Effector memory CD8-positive, alpha-beta T cell (primary cell): ENCODE results near the gene PLBD2.

ENCODE experiments used
- ATAC-seq: fragments of 150-1000 bp; cut with Tn5 transposase; replicated peaks from 2 replicates; pipeline ENCODE4 v1.10.0; 2021; ENCODE audit warnings: mild to moderate bottlenecking, moderate library complexity
- DNase-seq, 3 experiments: peaks; one replicate each; pipeline ENCODE4 v3.0.0; 2021
- H3K27ac Mint-ChIP-seq, 2 donors: one replicate each; pipeline ENCODE4 v1.8.0; 2022; ENCODE audit warnings: mild to moderate bottlenecking in 2 of 2, mixed read lengths in 2 of 2, moderate library complexity in 2 of 2
- H3K27me3 Mint-ChIP-seq, 2 donors: one replicate each; pipeline ENCODE4 v1.8.0; 2022; ENCODE audit warnings: mixed read lengths in 2 of 2
- H3K36me3 Mint-ChIP-seq: one replicate; pipeline ENCODE4 v1.8.0; 2022; ENCODE audit warnings: mild to moderate bottlenecking, moderate library complexity, mixed read lengths; ENCODE audit not compliant: insufficient read depth
- H3K4me1 Mint-ChIP-seq, 2 donors: one replicate each; pipeline ENCODE4 v1.8.0; 2022; ENCODE audit warnings: low read depth in 2 of 2, mixed read lengths in 2 of 2
- H3K4me3 Mint-ChIP-seq, 2 donors: one replicate each; pipeline ENCODE4 v1.8.0; 2022; ENCODE audit warnings: mild to moderate bottlenecking in 2 of 2, mixed read lengths in 2 of 2, moderate library complexity in 2 of 2
- H3K9me3 Mint-ChIP-seq, 2 donors: one replicate each; pipeline ENCODE4 v1.8.0; 2022; ENCODE audit warnings: mixed read lengths in 2 of 2

The PLBD2 gene

DNA sequence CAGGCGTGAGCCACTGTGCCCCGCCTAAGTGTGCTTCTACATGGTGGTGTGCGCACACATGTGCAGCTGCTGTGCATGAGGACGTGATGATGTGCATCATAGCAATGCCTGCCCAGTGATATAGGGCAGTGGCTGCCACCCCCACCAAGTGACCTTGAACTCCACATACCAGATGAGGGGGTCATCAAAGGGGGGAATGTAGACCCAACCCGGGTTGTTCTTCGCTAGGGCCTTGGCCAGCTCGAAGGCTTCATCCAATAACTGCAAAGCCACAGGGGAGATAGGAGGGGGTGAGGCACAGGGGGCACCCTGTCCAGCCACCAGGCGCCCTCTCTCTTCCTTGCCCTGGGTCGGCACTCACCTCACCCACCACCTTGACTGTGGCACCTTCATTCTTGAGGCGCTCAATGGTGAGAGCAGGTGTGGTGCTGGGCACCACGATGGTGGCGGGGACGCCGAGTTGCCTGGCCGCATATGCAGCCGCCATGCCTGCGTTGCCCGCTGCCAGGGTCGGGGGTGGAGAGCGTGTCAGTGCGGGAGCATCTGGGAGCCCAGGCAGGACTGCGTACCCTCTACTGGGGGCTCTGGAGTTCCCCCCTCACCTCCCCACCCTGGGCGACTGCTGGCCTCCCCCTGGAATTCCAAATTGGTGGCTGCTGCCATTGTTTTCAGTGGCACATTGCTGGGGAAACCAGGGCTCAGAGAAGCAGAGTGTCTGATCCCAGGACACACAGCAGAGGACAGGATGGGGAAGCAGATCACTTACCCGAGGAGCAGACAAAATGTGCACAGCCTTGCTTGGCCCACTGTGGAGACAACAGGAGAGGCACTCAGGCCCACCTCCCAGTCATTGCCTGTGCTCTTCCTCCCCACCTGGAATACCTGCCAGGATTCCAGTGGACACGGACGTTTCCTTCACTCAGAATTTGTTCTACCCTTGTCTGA is 40.2 kb downstream of the PLBD2 start:
- H3K27ac Mint-ChIP-seq, result no peak overlapping the region
- peaks cover 7 to 30% of the 10 kb centered on the region in 2 donors for H3K27me3 Mint-ChIP-seq
- H3K36me3 Mint-ChIP-seq, result no peaks in the 10 kb centered on the region
- no peaks in the 10 kb centered on the region for H3K4me1 Mint-ChIP-seq
- H3K4me3 Mint-ChIP-seq, result no peak overlapping the region
- no peaks in the 10 kb centered on the region for H3K9me3 Mint-ChIP-seq
- DNase-seq (no peak), ATAC-seq (no peak)

DNA sequence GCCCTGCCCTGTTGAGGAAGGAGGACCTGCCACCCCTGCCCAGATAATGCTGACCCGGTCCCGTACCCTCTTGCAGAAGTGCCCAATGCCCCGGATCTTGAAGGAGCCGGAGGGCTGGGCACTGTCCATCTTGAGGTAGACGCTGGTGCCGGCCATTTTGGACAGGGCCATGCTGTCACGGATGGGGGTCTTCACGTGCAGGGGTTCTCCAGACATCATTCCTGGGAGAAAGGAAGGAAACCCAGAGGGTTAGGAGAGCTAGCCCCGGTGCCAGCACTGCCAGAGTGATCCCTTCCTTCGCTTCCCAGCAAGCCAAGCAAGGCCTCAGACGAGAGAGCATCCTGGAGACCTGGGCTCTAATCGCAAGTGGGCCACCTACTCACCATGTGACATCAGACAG is 41.1 kb downstream of the PLBD2 start:
- Mint-ChIP-seq H3K4me1 (no peaks in the 10 kb centered on the region), H3K4me3 (no peak overlapping the region), H3K9me3 (no peaks in the 10 kb centered on the region), H3K27me3 (peaks cover 7 to 37% of the 10 kb centered on the region in 2 donors), H3K36me3 (no peaks in the 10 kb centered on the region), H3K27ac (no peak overlapping the region)
- DNase-seq (no peak), ATAC-seq (no peak)

DNA sequence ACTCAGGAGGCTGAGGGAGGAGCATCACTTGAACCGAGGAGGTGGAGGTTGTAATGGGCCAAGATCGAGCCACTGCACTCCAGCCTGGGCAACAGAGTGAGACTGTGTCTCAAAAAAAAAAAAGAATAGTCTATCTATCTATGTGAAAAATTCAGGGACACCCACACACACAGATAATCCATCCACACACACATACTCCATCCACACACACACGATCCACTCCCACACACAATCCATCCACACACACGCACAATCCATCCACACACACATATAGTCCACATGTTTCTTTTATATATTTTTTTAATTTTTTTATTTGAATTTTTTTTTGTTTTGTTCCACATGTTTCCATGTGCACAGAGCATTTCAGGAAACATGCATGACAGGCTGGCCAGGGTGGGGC is 42.0 kb downstream of the PLBD2 start:
- no peaks in the 10 kb centered on the region for H3K4me1 Mint-ChIP-seq
- H3K36me3 Mint-ChIP-seq, result no peaks in the 10 kb centered on the region
- no peak for DNase-seq
- no peak overlapping the region for H3K4me3 Mint-ChIP-seq
- H3K27me3 Mint-ChIP-seq, result peaks cover 7 to 46% of the 10 kb centered on the region in 2 donors
- no peak overlapping the region for H3K27ac Mint-ChIP-seq
- ATAC-seq, result no peak
- no peaks in the 10 kb centered on the region for H3K9me3 Mint-ChIP-seq

DNA sequence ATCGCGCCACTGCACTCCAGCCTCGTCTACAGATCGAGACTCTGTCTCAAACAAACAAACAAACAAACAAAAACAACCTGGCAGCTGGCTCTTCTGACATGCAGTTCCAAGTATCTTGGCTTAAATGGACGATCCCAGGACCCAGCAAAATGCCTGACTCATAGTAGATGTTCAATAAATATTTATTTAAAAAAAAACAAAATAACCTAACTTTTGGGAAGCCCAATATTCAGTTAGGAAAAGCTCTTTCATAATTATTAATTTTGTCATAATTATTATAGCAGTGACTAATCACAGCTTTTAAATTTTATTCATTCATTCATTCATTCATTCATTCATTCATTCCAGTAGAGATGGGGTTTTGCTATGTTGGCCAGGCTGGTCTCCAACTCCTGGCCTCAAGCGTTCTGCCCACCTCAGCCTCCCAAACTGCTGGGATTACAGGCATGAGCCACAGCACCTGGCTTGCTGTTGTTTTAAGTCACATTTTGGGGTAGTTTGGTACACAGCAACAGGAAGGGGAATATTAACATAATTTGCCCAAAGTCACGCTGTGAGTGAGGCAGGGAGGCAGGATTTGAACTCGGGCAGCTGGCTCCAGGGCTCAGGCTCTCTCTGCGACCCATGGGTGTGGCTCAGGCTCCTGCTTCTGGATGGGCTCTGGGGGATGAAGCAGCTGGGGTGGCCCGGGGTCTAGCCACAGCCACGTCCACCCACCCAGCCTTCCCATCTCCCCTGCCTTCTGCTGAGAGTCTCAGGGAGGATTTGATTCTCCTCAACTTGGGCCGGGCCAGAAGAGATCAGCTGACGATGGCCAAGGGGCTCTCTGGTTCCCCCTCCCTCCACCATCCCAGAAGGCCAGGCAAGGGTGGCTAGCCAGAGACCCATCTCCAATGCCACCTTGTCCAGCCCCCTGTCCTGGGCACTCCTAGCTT is 42.9 kb downstream of the PLBD2 start:
- no peaks in the 10 kb centered on the region for H3K9me3 Mint-ChIP-seq
- H3K27me3 Mint-ChIP-seq, result peaks cover 7 to 47% of the 10 kb centered on the region in 2 donors
- H3K27ac Mint-ChIP-seq, result no peak overlapping the region
- no peak for ATAC-seq
- no peak overlapping the region for H3K4me3 Mint-ChIP-seq
- H3K4me1 Mint-ChIP-seq, result no peaks in the 10 kb centered on the region
- H3K36me3 Mint-ChIP-seq, result no peaks in the 10 kb centered on the region
- DNase-seq, result no peak

DNA sequence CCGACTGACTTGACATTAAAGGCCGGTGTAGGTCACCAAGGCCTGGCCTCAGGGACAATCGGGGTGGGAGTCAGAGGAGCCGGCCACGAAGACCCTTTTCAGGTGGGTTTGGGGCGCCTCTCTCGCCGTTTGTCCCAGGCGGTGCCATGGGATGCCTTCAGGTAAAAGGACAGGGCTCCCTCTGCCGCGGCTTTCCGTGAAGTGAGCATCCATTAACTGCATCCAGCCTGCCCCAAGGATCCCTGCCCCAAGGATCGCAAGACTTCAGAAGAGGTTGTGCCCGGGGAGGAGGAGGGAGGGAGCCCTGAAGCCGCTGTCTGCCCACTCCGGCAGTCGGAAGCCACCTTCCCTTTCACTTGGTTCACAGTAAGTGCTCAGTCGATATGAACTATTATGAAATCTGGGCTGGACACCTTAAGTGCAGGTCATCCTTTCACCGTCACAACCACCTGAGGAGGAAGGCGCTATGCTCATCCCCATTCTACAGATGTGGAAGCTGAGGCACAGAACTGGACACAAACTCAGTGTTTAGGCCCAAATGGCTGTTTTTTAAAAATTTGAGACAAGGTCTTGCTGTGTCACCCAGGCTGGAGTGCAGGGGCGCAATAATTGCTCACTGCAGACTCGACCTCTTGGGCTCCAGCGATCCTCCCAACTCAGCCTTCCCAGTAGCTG is 44.3 kb downstream of the PLBD2 start:
- H3K4me3 Mint-ChIP-seq, result no peak overlapping the region
- H3K4me1 Mint-ChIP-seq, result no peaks in the 10 kb centered on the region
- H3K27me3 Mint-ChIP-seq, result peaks cover 7 to 44% of the 10 kb centered on the region in 2 donors
- no peak overlapping the region for H3K27ac Mint-ChIP-seq
- H3K36me3 Mint-ChIP-seq, result no peaks in the 10 kb centered on the region
- no peaks in the 10 kb centered on the region for H3K9me3 Mint-ChIP-seq
- ATAC-seq (no peak), DNase-seq (no peak)

DNA sequence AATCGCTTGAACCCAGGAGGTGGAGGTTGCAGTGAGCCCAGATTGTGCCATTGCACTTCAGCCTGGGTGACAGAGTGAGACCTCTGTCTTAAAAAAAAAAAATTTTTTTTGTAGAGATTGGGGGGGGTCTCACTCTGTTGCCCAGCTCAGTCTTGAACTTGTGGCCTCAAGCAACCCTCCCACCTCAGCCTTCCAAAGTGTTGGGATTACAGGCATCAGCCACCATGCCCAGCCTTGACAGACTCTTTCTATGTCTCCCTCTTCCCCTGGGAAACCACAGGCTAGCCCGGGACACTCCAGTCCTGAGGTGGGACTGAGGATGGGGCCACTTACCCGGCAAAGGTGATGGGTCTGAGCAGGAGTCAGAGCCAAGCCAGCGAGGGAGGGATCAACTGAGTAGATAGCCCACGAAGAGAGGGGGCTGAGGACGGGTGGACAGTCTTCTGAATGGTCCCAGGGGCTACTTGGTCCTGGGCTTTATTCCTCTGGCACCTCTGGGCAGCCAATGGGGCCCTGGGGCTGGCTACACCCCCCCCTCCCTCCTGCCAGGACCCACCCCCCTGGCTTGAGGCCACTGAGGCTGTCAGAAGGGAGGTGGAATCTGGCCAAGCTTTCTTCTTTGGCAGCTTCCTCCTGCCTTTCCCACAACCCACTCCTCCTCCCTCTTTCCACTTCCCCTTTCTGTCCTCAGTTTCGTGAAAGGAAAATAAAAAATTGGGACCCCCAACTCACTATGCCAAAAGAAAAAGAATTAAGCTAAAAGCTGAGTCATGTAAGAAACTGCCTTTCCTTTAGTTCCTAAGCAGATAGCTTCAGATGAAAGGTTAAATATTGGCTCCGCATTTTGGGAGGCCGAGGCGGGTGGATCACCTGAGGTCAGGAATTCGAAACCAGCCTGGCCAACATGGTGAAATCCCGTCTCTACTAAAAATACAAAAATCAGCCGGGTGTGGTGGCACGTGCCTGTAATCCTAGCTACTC is 45.3 kb downstream of the PLBD2 start, which contains the start of gene SDS:
SDS (minus strand) TSS at position 453 of the 981 bp plus-strand sequence. CDS start 4,179 bp downstream, outside the sequence.
- Mint-ChIP-seq H3K4me1 (no peaks in the 10 kb centered on the region), H3K27ac (no peak within 1 kb of the TSS), H3K4me3 (no peak within 1 kb of the TSS), H3K36me3 (no peaks in the 10 kb centered on the region), H3K9me3 (no peaks in the 10 kb centered on the region), H3K27me3 (peaks cover 7 to 39% of the 10 kb centered on the region in 2 donors)
- DNase-seq (no peak), ATAC-seq (no peak)

DNA sequence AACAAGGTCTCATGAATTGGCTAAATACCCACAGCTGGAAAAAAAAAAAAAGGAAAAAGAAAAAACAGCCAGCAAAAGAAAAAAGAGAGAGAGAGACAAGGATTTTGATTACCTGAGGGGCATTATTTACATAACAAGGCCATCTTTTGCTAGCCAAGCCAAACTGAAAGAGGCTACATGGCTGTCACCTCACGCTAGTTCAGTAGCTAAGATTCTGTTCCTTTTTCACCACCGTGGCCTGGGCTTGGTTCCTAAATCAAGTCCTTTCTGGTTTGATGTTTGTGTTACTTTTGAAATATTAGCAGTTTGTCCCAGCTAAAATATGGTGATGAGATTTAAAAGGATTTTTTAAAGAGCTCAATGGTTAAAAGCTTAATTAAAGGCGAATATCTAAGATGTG is 47.3 kb downstream of the PLBD2 start:
- no peaks in the 10 kb centered on the region for H3K4me1 Mint-ChIP-seq
- H3K36me3 Mint-ChIP-seq, result no peaks in the 10 kb centered on the region
- no peak overlapping the region for H3K27ac Mint-ChIP-seq
- no peaks in the 10 kb centered on the region for H3K9me3 Mint-ChIP-seq
- H3K4me3 Mint-ChIP-seq, result no peak overlapping the region
- peaks cover 12 to 38% of the 10 kb centered on the region in 2 donors for H3K27me3 Mint-ChIP-seq
- ATAC-seq (no peak), DNase-seq (no peak)

DNA sequence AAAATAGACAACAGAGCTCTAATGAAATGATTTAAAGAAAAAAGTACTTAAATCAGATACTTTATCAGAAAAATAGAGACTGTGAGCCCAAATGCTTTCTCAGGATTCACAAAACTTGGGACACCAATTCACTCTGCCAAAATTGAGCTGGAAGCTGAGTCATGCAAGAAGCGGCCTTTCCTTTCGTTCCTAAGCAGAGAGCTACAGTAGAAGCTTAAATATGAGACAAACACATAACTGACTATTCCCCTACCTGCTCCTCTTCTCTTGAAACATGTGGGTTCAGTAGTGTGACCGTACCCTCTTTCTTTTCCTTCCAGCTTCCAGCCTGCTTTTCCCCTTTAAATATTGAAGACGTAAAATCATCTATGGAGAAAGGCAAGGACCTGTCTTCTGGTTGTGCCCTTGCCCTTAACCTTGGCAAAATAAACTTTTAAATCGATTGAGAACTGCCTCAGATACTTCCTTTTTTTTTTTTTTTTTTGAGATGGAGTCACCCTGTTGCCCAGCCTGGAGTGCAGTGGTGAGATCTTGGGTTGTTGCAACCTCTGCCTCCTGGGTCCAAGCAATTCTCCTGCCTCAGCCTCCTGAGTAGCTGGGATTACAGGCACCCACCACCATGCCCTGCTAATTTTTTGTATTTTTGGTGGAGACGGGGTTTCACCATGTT is 49.7 kb downstream of the PLBD2 start:
- no peak overlapping the region for H3K27ac Mint-ChIP-seq
- no peak overlapping the region for H3K4me3 Mint-ChIP-seq
- H3K9me3 Mint-ChIP-seq, result no peaks in the 10 kb centered on the region
- DNase-seq, result no peak
- H3K27me3 Mint-ChIP-seq, result peaks cover 26 to 51% of the 10 kb centered on the region in 2 donors
- no peaks in the 10 kb centered on the region for H3K4me1 Mint-ChIP-seq
- H3K36me3 Mint-ChIP-seq, result no peaks in the 10 kb centered on the region
- no peak for ATAC-seq

DNA sequence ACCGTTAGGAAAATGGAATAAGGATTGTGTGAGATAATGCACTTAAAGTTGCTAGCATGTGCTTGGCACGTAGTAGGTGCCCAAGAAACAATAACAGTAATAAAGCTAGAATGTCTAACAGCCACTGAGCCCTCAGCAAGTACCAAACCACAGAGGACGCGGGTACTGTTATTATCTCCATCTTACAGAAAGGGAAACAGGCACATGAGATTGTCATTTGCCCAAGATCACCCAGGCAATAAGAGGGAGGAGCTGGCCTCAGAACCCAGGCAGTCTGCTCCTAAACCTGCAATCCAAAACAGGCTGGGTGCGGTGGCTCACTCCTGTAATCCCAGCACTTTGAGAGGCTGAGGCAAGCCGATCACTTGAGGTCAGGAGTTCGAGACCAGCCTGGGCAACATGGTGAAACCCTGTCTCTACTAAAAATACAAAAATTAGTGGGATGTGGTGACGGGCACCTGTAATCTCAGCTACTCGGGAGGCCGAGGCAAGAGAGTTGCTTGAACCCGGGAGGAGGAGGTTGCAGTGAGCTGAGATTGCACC is 50.4 kb downstream of the PLBD2 start:
- ATAC-seq (no peak), DNase-seq (no peak)
- no peak overlapping the region for H3K4me3 Mint-ChIP-seq
- no peaks in the 10 kb centered on the region for H3K9me3 Mint-ChIP-seq
- no peak overlapping the region for H3K27ac Mint-ChIP-seq
- H3K36me3 Mint-ChIP-seq, result no peaks in the 10 kb centered on the region
- peaks cover 26 to 50% of the 10 kb centered on the region in 2 donors for H3K27me3 Mint-ChIP-seq
- H3K4me1 Mint-ChIP-seq, result no peaks in the 10 kb centered on the region

DNA sequence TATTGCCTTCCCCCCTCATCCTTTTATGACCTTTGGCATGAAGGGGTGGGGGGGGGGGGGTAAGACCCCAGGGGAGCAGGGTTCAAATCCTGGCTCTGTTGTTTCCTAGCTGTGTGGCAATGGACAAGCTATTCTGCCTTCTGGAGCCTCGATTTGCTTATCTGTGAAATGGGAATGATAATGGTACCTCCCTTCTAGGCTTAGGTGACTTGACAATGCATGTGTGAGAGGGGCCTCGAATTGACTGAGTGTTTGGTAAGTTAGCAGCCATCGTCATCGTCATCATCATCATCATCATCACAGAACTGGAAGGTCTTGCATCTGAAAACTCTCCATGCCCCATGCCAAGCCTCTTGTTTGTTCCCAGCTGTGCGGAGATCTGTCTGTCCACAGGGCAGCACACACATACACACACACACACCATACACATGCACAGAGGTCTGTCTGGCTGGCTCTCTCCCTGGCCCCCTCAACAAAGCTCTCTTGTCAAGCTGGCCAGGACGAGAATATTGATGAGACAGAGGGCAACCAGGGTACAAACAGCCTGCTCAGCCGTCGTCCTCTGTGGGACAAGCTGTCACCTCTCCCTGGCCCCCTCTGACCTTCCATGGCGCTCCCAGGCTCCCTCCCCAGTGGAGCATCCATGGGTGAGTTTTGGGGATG is 51.2 kb downstream of the PLBD2 start:
- Mint-ChIP-seq H3K9me3 (no peaks in the 10 kb centered on the region), H3K27me3 (peaks cover 31 to 48% of the 10 kb centered on the region in 2 donors), H3K4me3 (no peak overlapping the region), H3K36me3 (no peaks in the 10 kb centered on the region), H3K4me1 (no peaks in the 10 kb centered on the region), H3K27ac (no peak overlapping the region)
- DNase-seq, result no peak
- ATAC-seq, result no peak

DNA sequence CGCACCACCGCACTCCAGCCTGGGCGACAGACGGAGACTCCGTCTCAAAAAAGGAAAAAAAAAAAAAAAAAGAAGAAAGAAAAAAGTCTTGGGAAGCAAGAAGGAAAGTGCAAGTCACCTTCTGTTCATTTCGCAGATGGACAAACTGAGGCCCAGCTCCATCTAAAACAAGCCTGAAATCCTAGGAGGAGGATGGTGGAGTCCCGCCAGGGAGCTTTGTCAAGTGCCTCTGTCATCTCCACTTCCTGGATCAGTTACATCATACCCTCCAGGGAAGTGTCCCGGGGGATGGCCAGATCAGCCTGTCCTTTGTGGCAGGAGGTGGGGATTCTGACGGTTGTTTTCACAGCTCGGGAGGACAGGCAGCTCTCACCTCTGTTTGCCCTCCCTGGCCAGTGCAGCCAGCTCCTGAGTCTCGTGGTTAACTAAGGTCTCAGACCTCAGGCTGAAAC is 55.1 kb downstream of the PLBD2 start:
- H3K27me3 Mint-ChIP-seq, result peaks cover 53 to 70% of the 10 kb centered on the region in 2 donors
- H3K9me3 Mint-ChIP-seq, result no peaks in the 10 kb centered on the region
- no peak for DNase-seq
- no peaks in the 10 kb centered on the region for H3K36me3 Mint-ChIP-seq
- H3K4me1 Mint-ChIP-seq, result no peaks in the 10 kb centered on the region
- no peak for ATAC-seq
- H3K27ac Mint-ChIP-seq, result no peak overlapping the region
- no peak overlapping the region for H3K4me3 Mint-ChIP-seq
